ENCODE measurements around the gene KLRC3. TPM values are rescaled to one million over a fixed set of nuclear protein-coding genes. Genes with fewer than 3 reads are reported as not detected.
A peak's percentile ranks its signal among the peaks of the same experiment; 100 is the strongest.
"Not testable (repeated sequence)": the region's sequence is repeated elsewhere in the genome, so short reads cannot be mapped to it uniquely, and the experiment has no call there.

The KLRC3 gene
- total and polyA plus RNA-seq, 2 experiments from 2014 or later, result not detected

- Histone ChIP-seq H3K9me2 (replicated peaks; ENCODE audit: insufficient read depth) (no peaks in the 10 kb centered on the region), H3K9me3 (ENCODE audit: low read depth) (no peaks in the 10 kb centered on the region), H3K27ac (no peak overlapping the region), H3K4me2 (no peak overlapping the region), H2AFZ (no peak overlapping the region), H3K36me3 (replicated peaks; ENCODE audit: insufficient read depth, low read depth) (no peaks in the 10 kb centered on the region), H3K79me2 (no peaks in the 10 kb centered on the region), H3K4me3 (no peak overlapping the region), H3K27me3 (no peaks in the 10 kb centered on the region), H3K4me1 (ENCODE audit: insufficient read depth) (peaks cover 4% of the 10 kb centered on the region), H4K20me1 (ENCODE audit: insufficient read depth, poor library complexity, severe bottlenecking) (no peaks in the 10 kb centered on the region)
- 94% methylated on average over 4 of the region's 4 CpGs for WGBS (ENCODE audit: low lambda C conversion rate, missing lambda C conversion rate)
- no peak for DNase-seq (ENCODE audit: low spot score)
- no peak for TF ChIP-seq EZH2 (IDR thresholded peaks at IDR 0.05; ENCODE audit: borderline replicate concordance)
- TF ChIP-seq CTCF (IDR thresholded peaks at IDR 0.05; ENCODE audit: poor library complexity), result no peak
- no peak for TF ChIP-seq EZH2phosphoT487 (IDR thresholded peaks at IDR 0.05; ENCODE audit: low read depth, severe bottlenecking, unreplicated experiment)
Observed at GRCh38 chr12:10381928-10382628, 38.3 kb downstream of the KLRC3 start.

DNA sequence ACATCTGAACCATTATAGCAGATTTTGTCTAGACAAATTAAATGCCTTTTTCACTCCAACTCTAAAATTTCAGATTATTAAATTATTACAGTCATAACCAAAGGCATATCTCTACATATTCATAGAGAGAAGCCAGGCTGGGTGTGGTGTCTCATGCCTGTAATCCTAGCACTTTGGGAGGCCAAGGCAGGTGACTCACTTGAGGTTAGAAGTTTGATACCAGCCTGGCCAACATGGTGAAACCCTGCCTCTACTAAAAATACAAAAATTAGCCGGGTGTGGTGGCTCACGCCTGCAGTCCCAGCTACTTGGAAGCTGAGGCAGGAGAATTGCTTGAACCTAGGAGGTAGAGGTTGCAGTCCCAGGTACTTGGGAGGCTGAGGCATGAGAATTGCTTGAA is 41.7 kb downstream of the KLRC3 start:
- H3K4me3 ChIP-seq; H3K4me2 ChIP-seq; H3K9me2 ChIP-seq (replicated peaks; ENCODE audit: insufficient read depth); H3K9me3 ChIP-seq (ENCODE audit: low read depth); H3K4me1 ChIP-seq (ENCODE audit: insufficient read depth); DNase-seq (ENCODE audit: low spot score); H3K36me3 ChIP-seq (replicated peaks; ENCODE audit: insufficient read depth, low read depth); H3K79me2 ChIP-seq; H2AFZ ChIP-seq; H4K20me1 ChIP-seq (ENCODE audit: insufficient read depth, poor library complexity, severe bottlenecking); H3K27ac ChIP-seq; H3K27me3 ChIP-seq: not testable (repeated sequence)
- 88% methylated on average over 2 of the region's 2 CpGs for WGBS (ENCODE audit: low lambda C conversion rate, missing lambda C conversion rate)

DNA sequence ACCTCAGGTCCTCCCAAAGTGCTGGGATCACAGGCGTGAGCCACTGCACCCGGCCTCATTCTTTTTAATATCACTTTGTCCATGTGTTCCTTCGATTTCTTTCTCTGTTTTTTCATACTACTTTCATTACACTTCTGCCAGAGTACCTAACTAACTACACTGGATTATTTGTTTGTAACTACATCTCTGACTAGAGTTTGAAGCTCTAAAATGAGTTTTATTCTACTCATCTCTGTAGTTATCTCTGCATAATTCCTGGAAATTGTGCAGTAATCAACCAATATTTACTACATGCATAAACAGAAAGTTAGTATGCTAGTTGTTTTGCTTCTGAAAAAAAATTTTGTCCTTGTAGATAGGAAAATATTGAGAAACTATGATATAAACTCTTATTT is 45.8 kb downstream of the KLRC3 start:
- Histone ChIP-seq H2AFZ (no peak overlapping the region), H3K27ac (no peak overlapping the region), H3K4me2 (no peak overlapping the region), H3K79me2 (no peaks in the 10 kb centered on the region), H4K20me1 (ENCODE audit: insufficient read depth, poor library complexity, severe bottlenecking) (no peaks in the 10 kb centered on the region), H3K4me1 (ENCODE audit: insufficient read depth) (no peaks in the 10 kb centered on the region), H3K27me3 (no peaks in the 10 kb centered on the region), H3K36me3 (replicated peaks; ENCODE audit: insufficient read depth, low read depth) (no peaks in the 10 kb centered on the region), H3K9me2 (replicated peaks; ENCODE audit: insufficient read depth) (no peaks in the 10 kb centered on the region), H3K4me3 (no peak overlapping the region), H3K9me3 (ENCODE audit: low read depth) (no peaks in the 10 kb centered on the region)
- WGBS (ENCODE audit: low lambda C conversion rate, missing lambda C conversion rate), result 93% methylated on average over 3 of the region's 3 CpGs
- TF ChIP-seq EZH2phosphoT487 (IDR thresholded peaks at IDR 0.05; ENCODE audit: low read depth, severe bottlenecking, unreplicated experiment), result no peak
- no peak for TF ChIP-seq CTCF (IDR thresholded peaks at IDR 0.05; ENCODE audit: poor library complexity)
- TF ChIP-seq EZH2 (IDR thresholded peaks at IDR 0.05; ENCODE audit: borderline replicate concordance), result no peak
- DNase-seq (ENCODE audit: low spot score), result no peak

DNA sequence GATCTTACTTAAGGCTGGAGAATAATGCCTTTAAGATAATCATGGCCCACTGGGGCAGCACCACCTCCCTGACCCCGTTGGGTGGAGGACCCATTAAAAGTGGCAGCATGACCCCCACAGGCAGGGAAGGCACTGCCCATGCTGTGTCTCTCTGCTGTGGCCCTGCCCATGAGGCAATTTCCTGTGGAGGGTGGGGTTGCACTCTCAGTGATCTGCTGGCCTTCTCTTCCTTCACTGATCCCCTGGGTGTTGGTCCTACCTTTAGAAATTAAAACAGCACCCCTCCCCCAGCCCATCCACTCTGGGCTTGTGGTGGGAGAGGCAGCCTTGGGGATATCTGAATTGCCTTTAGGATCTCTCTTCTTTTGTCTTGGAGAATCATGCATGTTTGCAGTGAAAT is 47.8 kb downstream of the KLRC3 start:
- H3K9me3 ChIP-seq (ENCODE audit: low read depth), result no peaks in the 10 kb centered on the region
- DNase-seq (ENCODE audit: low spot score), result no peak
- H3K4me1 ChIP-seq (ENCODE audit: insufficient read depth), result no peaks in the 10 kb centered on the region
- peak overlapping the region; percentile 25 for H3K4me2 ChIP-seq
- H3K36me3 ChIP-seq (replicated peaks; ENCODE audit: insufficient read depth, low read depth), result no peaks in the 10 kb centered on the region
- no peaks in the 10 kb centered on the region for H3K9me2 ChIP-seq (replicated peaks; ENCODE audit: insufficient read depth)
- peaks cover 2% of the 10 kb centered on the region for H3K79me2 ChIP-seq
- no peaks in the 10 kb centered on the region for H3K27me3 ChIP-seq
- H2AFZ ChIP-seq, result no peak overlapping the region
- H3K27ac ChIP-seq, result peak overlapping the region; percentile 30
- TF ChIP-seq CTCF (IDR thresholded peaks at IDR 0.05; ENCODE audit: poor library complexity) (no peak), EZH2 (IDR thresholded peaks at IDR 0.05; ENCODE audit: borderline replicate concordance) (no peak), EZH2phosphoT487 (IDR thresholded peaks at IDR 0.05; ENCODE audit: low read depth, severe bottlenecking, unreplicated experiment) (no peak)
- H3K4me3 ChIP-seq, result no peak overlapping the region
- H4K20me1 ChIP-seq (ENCODE audit: insufficient read depth, poor library complexity, severe bottlenecking), result no peaks in the 10 kb centered on the region
- 50% methylated on average over 1 of the region's 1 CpG for WGBS (ENCODE audit: low lambda C conversion rate, missing lambda C conversion rate)

- WGBS (ENCODE audit: low lambda C conversion rate, missing lambda C conversion rate), result 61% methylated on average over 6 of the region's 6 CpGs
- H3K36me3 ChIP-seq (replicated peaks; ENCODE audit: insufficient read depth, low read depth), result not testable (repeated sequence)
Observed at GRCh38 chr12:10371893-10372535, 48.4 kb downstream of the KLRC3 start.

More at GRCh38 chr12:10371893-10372535, 48.4 kb downstream of the KLRC3 start:
- not testable (repeated sequence) for H3K79me2 ChIP-seq; H3K4me1 ChIP-seq (ENCODE audit: insufficient read depth); H3K9me3 ChIP-seq (ENCODE audit: low read depth); H3K4me3 ChIP-seq; H2AFZ ChIP-seq; H3K9me2 ChIP-seq (replicated peaks; ENCODE audit: insufficient read depth); H3K27me3 ChIP-seq; DNase-seq (ENCODE audit: low spot score); H4K20me1 ChIP-seq (ENCODE audit: insufficient read depth, poor library complexity, severe bottlenecking)
- H3K27ac ChIP-seq, result peak overlapping the region; percentile 30
- peak overlapping the region; percentile 25 for H3K4me2 ChIP-seq

Measured in hepatocyte (in vitro differentiated cells).